ENCODE measurements around the gene FAM107B. TPM values are rescaled to one million over a fixed set of nuclear protein-coding genes. Genes with fewer than 3 reads are reported as not detected.
A peak's percentile ranks its signal among the peaks of the same experiment; 100 is the strongest.

The FAM107B gene
- total RNA-seq, 1 donor from 2014 or later = 86.2 TPM

DNA sequence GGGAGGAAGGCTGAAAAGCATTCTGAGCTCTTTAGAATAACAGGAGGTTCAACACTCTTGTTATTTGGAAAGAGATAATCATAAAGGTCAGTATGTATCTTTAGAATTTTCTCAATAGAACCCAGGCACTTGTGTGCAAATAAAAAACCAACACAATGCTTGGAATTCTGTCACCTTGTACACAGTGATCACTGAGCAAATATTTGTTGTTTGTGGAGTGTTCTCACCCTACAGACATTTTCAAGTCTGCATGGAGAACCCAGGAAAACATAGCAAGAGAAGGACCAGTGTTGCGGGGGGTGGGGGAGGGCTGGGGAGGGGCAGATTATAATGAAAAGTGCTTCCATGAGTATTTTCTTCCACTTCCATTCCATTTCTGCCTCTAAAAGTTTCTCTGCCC is 87.4 kb downstream of the FAM107B start:
- Histone ChIP-seq H3K27ac (no peak overlapping the region), H3K27me3 (no peaks in the 10 kb centered on the region), H3K4me1 (peaks cover 8% of the 10 kb centered on the region), H3K36me3 (no peaks in the 10 kb centered on the region), H3K9me3 (no peaks in the 10 kb centered on the region), H3K4me3 (no peak overlapping the region)
- no peak for TF ChIP-seq CTCF (IDR thresholded peaks at IDR 0.05)
- no peak for DNase-seq
- ATAC-seq = peak; percentile 84
- intact Hi-C loops (cut with DNase I) = no loop called here

- DNase-seq (no peak), ATAC-seq (no peak)
- Histone ChIP-seq H3K4me3 (no peak overlapping the region), H3K27ac (no peak overlapping the region), H3K4me1 (peaks cover 8% of the 10 kb centered on the region), H3K36me3 (no peaks in the 10 kb centered on the region), H3K9me3 (no peaks in the 10 kb centered on the region), H3K27me3 (no peaks in the 10 kb centered on the region)
- no peak for TF ChIP-seq CTCF (IDR thresholded peaks at IDR 0.05)
- intact Hi-C loops (cut with DNase I) = no loop called here
These were observed 88.3 kb downstream of the FAM107B start for GRCh38 chr10:14686356-14686755.

DNA sequence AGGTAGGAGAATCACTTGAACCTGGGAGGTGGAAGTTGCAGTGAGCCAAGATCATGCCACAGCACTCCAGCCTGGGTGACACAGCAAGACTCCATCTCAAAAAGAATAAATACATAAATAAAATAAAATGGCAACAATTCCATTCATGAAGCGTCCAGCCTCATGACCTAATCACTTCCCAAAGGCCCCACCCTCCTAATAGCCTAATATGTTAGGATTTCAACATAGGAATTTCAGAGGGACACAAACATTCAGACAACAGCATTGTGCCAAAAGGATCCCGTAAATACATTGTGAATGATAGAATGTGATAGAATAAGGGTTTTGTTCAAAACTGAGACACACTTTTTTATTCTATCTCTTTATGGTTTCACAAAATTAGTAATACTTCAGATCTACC is 90.3 kb downstream of the FAM107B start:
- intact Hi-C loops (cut with DNase I) = no loop called here
- no peak for DNase-seq
- no peaks in the 10 kb centered on the region for H3K36me3 ChIP-seq
- no peaks in the 10 kb centered on the region for H3K27me3 ChIP-seq
- H3K4me1 ChIP-seq = peaks cover 8% of the 10 kb centered on the region
- H3K4me3 ChIP-seq = no peak overlapping the region
- no peak for TF ChIP-seq CTCF (IDR thresholded peaks at IDR 0.05)
- H3K27ac ChIP-seq = no peak overlapping the region
- no peak for ATAC-seq
- H3K9me3 ChIP-seq = no peaks in the 10 kb centered on the region

DNA sequence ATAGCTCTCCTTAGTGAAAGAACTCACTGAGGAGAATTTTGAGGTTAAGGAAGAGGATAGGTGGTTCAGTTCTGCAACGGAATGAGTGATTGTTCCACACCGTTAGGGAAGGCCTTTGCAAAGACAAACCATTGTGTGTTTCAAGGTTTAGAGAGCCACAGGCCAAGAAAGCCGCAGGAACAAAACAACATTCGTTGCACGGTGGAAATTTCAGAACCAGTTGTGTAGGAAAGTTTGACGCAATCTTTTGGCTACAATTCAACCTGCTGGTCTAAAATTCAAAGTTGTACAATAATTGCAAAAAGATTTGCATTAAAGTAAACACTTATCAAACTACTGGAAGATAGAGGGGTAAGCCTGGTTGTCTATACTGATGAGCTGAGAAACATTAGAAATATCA is 91.4 kb downstream of the FAM107B start:
- Histone ChIP-seq H3K4me3 (no peak overlapping the region), H3K27me3 (no peaks in the 10 kb centered on the region), H3K4me1 (peaks cover 8% of the 10 kb centered on the region), H3K27ac (no peak overlapping the region), H3K36me3 (no peaks in the 10 kb centered on the region), H3K9me3 (no peaks in the 10 kb centered on the region)
- ATAC-seq (no peak), DNase-seq (no peak)
- no peak for TF ChIP-seq CTCF (IDR thresholded peaks at IDR 0.05)
- intact Hi-C loops (cut with DNase I) = no loop called here

- DNase-seq (no peak), ATAC-seq (no peak)
- H3K4me3 ChIP-seq = no peak overlapping the region
- no peak overlapping the region for H3K27ac ChIP-seq
- TF ChIP-seq CTCF (IDR thresholded peaks at IDR 0.05) = no peak
- H3K36me3 ChIP-seq = no peaks in the 10 kb centered on the region
- H3K9me3 ChIP-seq = no peaks in the 10 kb centered on the region
- intact Hi-C loops (cut with DNase I) = no loop called here
- no peaks in the 10 kb centered on the region for H3K27me3 ChIP-seq
- peaks cover 8% of the 10 kb centered on the region for H3K4me1 ChIP-seq
These were observed 92.9 kb downstream of the FAM107B start for GRCh38 chr10:14681802-14682201.

DNA sequence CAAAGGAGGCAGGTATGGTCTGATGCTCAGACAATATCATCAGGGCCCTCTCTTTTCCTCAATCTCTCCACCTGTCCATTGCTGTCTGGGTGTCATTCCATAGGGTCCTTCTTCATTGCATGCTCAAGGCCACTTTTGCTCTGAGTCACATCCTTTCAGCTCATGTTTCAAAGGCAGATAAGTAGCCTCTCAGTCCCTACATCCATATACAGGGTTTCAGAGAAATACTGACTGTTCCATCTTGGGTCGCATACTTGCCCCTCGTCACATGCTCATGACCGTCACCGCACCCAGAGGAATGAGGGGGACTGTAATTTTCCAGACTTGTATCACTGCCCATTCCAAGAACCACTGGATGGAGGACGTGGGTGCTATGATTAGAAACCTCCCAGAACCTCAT is 93.4 kb downstream of the FAM107B start:
- no peaks in the 10 kb centered on the region for H3K36me3 ChIP-seq
- intact Hi-C loops (cut with DNase I) = no loop called here
- ATAC-seq = no peak
- peaks cover 8% of the 10 kb centered on the region for H3K4me1 ChIP-seq
- H3K27ac ChIP-seq = no peak overlapping the region
- TF ChIP-seq CTCF (IDR thresholded peaks at IDR 0.05) = no peak
- no peak overlapping the region for H3K4me3 ChIP-seq
- no peaks in the 10 kb centered on the region for H3K27me3 ChIP-seq
- no peaks in the 10 kb centered on the region for H3K9me3 ChIP-seq
- no peak for DNase-seq
